Non-pigmented ciliary epithelial cell (primary cell): ENCODE results near the gene TIE1.

ENCODE experiments used
- DNase-seq: peaks from one replicate; pipeline ENCODE4 v3.0.0-alpha.2; 2010; ENCODE audit warnings: low read depth

The TIE1 gene

GRCh38 chr1:43312663-43313515 lies 12.1 kb downstream of the TIE1 start:
- DNase-seq, result no peak

- DNase-seq, result no peak
These were observed 13.0 kb downstream of the TIE1 start for GRCh38 chr1:43313771-43314170.

GRCh38 chr1:43314233-43314632 lies 13.5 kb downstream of the TIE1 start:
- no peak for DNase-seq

GRCh38 chr1:43315481-43315880 lies 14.7 kb downstream of the TIE1 start:
- DNase-seq, result no peak

- no peak for DNase-seq
These were observed 15.4 kb downstream of the TIE1 start for GRCh38 chr1:43315963-43316737.

GRCh38 chr1:43316738-43317520 lies 16.1 kb downstream of the TIE1 start:
- DNase-seq, result no peak

- no peak for DNase-seq
These were observed 17.2 kb downstream of the TIE1 start for GRCh38 chr1:43317817-43318471.

- DNase-seq, result no peak
These were observed 18.0 kb downstream of the TIE1 start for GRCh38 chr1:43318831-43319230.

GRCh38 chr1:43319288-43319687 lies 18.5 kb downstream of the TIE1 start:
- DNase-seq, result no peak

GRCh38 chr1:43319766-43320165 lies 19.0 kb downstream of the TIE1 start:
- DNase-seq, result no peak

- no peak for DNase-seq
These were observed 20.6 kb downstream of the TIE1 start for GRCh38 chr1:43321331-43321891.

GRCh38 chr1:43322506-43322905 lies 21.7 kb downstream of the TIE1 start:
- no peak for DNase-seq

GRCh38 chr1:43324810-43325209 lies 24.0 kb downstream of the TIE1 start:
- no peak for DNase-seq

- DNase-seq, result no peak
These were observed 24.6 kb downstream of the TIE1 start for GRCh38 chr1:43325381-43325780.

- DNase-seq, result no peak
These were observed 26.9 kb downstream of the TIE1 start for GRCh38 chr1:43327549-43328292.

- peak; percentile 54 for DNase-seq
These were observed 29.4 kb downstream of the TIE1 start for GRCh38 chr1:43329995-43330751.

- no peak for DNase-seq
These were observed 30.9 kb downstream of the TIE1 start for GRCh38 chr1:43331688-43332087.

- no peak for DNase-seq
These were observed 33.8 kb downstream of the TIE1 start for GRCh38 chr1:43334453-43335205.

- no peak for DNase-seq
These were observed 36.8 kb downstream of the TIE1 start, which contains the start of gene MPL for GRCh38 chr1:43337588-43337987. Gene MPL, plus strand, starts transcription at chr1:43337818. Its CDS starts 31 bp downstream, at chr1:43337849.
